Sigmoid colon (tissue), 7 donors: ENCODE results near the gene UCK1. TPM values are rescaled to one million over a fixed set of nuclear protein-coding genes. Genes with fewer than 3 reads are reported as not detected.
"Not testable (repeated sequence)": the region's sequence is repeated elsewhere in the genome, so short reads cannot be mapped to it uniquely, and the experiment has no call there.

Experiments used
- DNase-seq: peaks from one replicate; pipeline ENCODE4 v3.0.0-alpha.2; 2019
- H3K27ac ChIP-seq, 4 donors: fragments of 200-600 bp; sonication (generic); one replicate each; pipeline ENCODE4 v1.5.1; 2016 to 2019; ENCODE audit warnings: mild to moderate bottlenecking in 1 of 4
- H3K27me3 ChIP-seq, 3 donors: fragments of 200-600 bp; sonication (generic); one replicate each; pipeline ENCODE4 v1.5.1; 2019; ENCODE audit warnings: mild to moderate bottlenecking in 1 of 3
- H3K36me3 ChIP-seq, 4 donors: fragments of 200-600 bp; sonication (generic); one replicate each; pipeline ENCODE4 v1.5.1; 2016 to 2019
- H3K4me1 ChIP-seq, 4 donors: fragments of 200-600 bp; sonication (generic); one replicate each; pipeline ENCODE4 v1.5.1; 2017 to 2019
- H3K4me3 ChIP-seq, 4 donors: fragments of 200-600 bp; sonication (generic); one replicate each; pipeline ENCODE4 v1.5.1; 2017 to 2019; ENCODE audit warnings: mild to moderate bottlenecking in 2 of 4, moderate library complexity in 1 of 4
- H3K9me3 ChIP-seq, 4 donors: fragments of 200-600 bp in 3 of 4; sonication (generic) in 3 of 4; one replicate each; pipeline versions ENCODE4 v1.5.1 to v1.6.1; 2013 to 2019
- EP300 ChIP-seq, 4 donors: sonication (generic); formaldehyde crosslinking; IDR thresholded peaks; one replicate each; pipeline ENCODE4 v1.6.1; 2017; ENCODE audit warnings: antibody characterized with exemption in 4 of 4
- POLR2A ChIP-seq, 2 donors: fragments of 450-650 bp; IDR thresholded peaks; one replicate each; pipeline ENCODE4 v1.6.1; 2016; ENCODE audit warnings: antibody characterized with exemption in 2 of 2, mild to moderate bottlenecking in 2 of 2, moderate library complexity in 2 of 2
- POLR2AphosphoS5 ChIP-seq, 4 donors: sonication (generic); formaldehyde crosslinking; IDR thresholded peaks; one replicate each; pipeline ENCODE4 v1.6.1; 2017; ENCODE audit warnings: antibody characterized with exemption in 4 of 4
- WGBS, 2 donors: extraction: QIAGEN DNeasy Blood & Tissue Kit; methylation state at CpG; one replicate each; pipeline ENCODE4 v1.1.7; 2013; 5-methylcytosine and 5-hydroxymethylcytosine counted together
- intact Hi-C: fragments of 100-400 bp; cut with DNase I; formaldehyde crosslinking; loops from one replicate; pipeline ENCODE4 v1.15.1; 2023
- polyA plus RNA-seq, 3 donors: library from polyadenylated mRNA; stranded (reverse); fragments of 200-250 nt; gene quantifications; one replicate each; pipeline ENCODE4 v1.2.3, GENCODE V29; 2013
- total RNA-seq, 4 donors: library from RNA; depleted of rRNA; stranded (reverse); fragments of >200 nt; gene quantifications; one replicate each; pipeline ENCODE4 v1.1.0, GENCODE V29; 2016
- TF ChIP-seq, protein P1 (sequence below), 4 experiments: fragments of 450-650 bp in 3 of 4; fragments of 200-600 bp in 1 of 4; IDR thresholded peaks; one replicate each; pipeline ENCODE4 v1.5.1; 2016 to 2019; ENCODE audit warnings: antibody characterized with exemption in 4 of 4, mild to moderate bottlenecking in 3 of 4, moderate library complexity in 2 of 4
- donor health status: healthy with polysubstance abuse.
- donor health status: Bipolar disorder and iron deficiency.
- donor health status: healthy.

The UCK1 gene
- total and polyA plus RNA-seq, 7 donors: 20.8 to 67.5 (median 35.7) TPM

DNA sequence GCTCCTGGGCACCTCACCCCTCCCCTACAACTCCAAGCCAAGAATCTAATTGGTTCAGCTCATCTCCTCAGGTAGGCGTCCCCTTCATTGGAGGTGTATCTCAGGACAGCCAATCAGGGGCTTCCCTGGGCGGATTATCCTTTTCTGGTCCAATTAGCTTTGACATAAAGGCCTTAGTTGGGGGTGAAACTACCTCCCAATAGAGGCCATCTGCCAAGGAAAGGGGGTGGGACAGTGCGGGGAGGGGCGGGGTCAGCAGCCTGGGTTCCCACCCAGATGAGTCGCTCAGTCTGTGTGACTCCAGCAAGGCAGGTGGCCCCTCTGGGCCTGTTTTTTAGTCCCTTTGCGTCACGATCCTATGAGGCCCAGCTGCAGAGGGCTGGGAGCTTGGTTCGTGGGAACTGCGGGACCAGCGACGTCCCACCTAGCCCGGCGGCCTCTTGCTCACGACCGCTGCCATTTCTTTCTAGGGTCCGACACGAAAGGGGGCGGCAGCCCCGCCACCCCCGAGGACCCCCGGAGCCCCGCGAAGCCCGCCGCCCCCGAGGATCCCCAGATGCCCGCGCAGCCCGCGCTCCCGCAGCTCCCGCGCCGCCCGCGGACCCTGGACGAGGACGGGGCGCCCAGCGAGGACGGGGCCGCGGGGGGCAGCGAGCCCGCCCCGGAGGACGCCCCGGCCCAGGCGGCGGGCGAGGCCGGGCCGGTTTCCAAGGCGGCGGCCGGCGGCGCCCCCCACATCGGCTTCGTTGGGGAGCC lies 23.2 kb upstream of the UCK1 start:
- H3K27ac ChIP-seq: no peak overlapping the region

DNA sequence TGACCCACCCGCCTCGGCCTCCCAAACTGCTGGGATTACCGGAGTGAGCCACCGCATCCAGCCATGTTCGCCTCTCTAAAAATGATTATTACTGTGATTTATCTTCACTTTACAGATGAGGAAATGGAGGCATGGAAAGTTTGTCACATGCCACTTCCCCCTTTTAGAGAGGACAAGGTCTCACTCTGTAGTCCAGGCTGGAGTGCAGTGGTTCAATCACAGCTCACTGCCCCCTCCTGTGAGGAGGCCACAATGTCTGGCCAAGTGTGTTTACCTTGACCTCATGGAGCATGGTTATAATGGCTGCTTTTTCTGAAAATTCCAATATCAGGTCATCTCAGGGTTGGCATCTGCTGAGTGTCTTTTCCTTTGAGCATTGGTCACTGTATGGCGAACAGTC lies 21.0 kb upstream of the UCK1 start:
- intact Hi-C loops: no loop called here
- H3K27ac ChIP-seq: no peak overlapping the region
- no peaks in the 10 kb centered on the region for H3K9me3 ChIP-seq
- no peak overlapping the region for H3K4me3 ChIP-seq
- WGBS, 2 donors: 87 to 97% methylated on average over 6 of the region's 6 CpGs
- peaks cover 0 to 2% (median 1%) of the 10 kb centered on the region in 4 donors for H3K4me1 ChIP-seq
- DNase-seq: no peak
- H3K27me3 ChIP-seq: peaks cover 13 to 73% (median 44%) of the 10 kb centered on the region in 3 donors
- TF ChIP-seq EP300 (IDR thresholded peaks at IDR 0.05): no peak
- no peak for TF ChIP-seq POLR2A (IDR thresholded peaks at IDR 0.05)
- TF ChIP-seq POLR2AphosphoS5 (IDR thresholded peaks at IDR 0.05): no peak
- TF ChIP-seq, protein P1, sequence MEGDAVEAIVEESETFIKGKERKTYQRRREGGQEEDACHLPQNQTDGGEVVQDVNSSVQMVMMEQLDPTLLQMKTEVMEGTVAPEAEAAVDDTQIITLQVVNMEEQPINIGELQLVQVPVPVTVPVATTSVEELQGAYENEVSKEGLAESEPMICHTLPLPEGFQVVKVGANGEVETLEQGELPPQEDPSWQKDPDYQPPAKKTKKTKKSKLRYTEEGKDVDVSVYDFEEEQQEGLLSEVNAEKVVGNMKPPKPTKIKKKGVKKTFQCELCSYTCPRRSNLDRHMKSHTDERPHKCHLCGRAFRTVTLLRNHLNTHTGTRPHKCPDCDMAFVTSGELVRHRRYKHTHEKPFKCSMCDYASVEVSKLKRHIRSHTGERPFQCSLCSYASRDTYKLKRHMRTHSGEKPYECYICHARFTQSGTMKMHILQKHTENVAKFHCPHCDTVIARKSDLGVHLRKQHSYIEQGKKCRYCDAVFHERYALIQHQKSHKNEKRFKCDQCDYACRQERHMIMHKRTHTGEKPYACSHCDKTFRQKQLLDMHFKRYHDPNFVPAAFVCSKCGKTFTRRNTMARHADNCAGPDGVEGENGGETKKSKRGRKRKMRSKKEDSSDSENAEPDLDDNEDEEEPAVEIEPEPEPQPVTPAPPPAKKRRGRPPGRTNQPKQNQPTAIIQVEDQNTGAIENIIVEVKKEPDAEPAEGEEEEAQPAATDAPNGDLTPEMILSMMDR (IDR thresholded peaks at IDR 0.05): no peak
- no peaks in the 10 kb centered on the region for H3K36me3 ChIP-seq

More for the DNA sequence above, 23.2 kb upstream of the UCK1 start:
- TF ChIP-seq, protein P1 (IDR thresholded peaks at IDR 0.05): no peak
- TF ChIP-seq POLR2A (IDR thresholded peaks at IDR 0.05) (no peak), EP300 (IDR thresholded peaks at IDR 0.05) (no peak), POLR2AphosphoS5 (IDR thresholded peaks at IDR 0.05) (no peak)
- WGBS, 2 donors: 45 to 85% methylated on average over 60 of the region's 60 CpGs
- Histone ChIP-seq H3K9me3 (no peaks in the 10 kb centered on the region), H3K27me3 (peaks cover 13 to 50% (median 36%) of the 10 kb centered on the region in 3 donors), H3K4me3 (no peak overlapping the region), H3K36me3 (no peaks in the 10 kb centered on the region), H3K4me1 (no peaks in the 10 kb centered on the region)
- DNase-seq: no peak
- intact Hi-C loops: no loop called here

DNA sequence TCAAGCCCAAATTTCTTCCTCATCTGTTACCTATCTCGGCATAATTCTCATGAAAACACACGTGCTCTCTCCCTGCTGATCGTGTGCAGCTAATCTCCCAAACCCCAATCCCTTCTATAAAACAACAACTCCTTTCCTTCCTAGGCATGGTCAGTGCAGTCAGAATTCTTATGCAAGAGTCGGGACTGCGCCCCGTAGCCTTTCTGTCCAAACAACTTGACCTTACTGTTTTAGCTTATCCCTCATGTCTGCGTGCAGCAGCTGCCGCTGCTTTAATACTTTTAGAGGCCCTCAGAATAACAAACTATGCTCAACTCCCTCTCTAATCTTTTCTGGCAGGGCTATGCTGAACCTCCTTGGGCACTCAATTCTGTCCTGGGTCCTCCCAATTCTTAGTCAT lies 19.4 kb upstream of the UCK1 start:
- H3K27me3 ChIP-seq: peaks cover 27 to 78% (median 47%) of the 10 kb centered on the region in 3 donors
- H3K9me3 ChIP-seq, intact Hi-C loops, H3K36me3 ChIP-seq, DNase-seq, H3K4me3 ChIP-seq, H3K27ac ChIP-seq: not testable (repeated sequence)
- peaks cover 0 to 17% (median 17%) of the 10 kb centered on the region in 4 donors for H3K4me1 ChIP-seq
- 85 to 86% methylated on average over 8 of the region's 8 CpGs for whole genome bisulfite sequencing, 2 donors

DNA sequence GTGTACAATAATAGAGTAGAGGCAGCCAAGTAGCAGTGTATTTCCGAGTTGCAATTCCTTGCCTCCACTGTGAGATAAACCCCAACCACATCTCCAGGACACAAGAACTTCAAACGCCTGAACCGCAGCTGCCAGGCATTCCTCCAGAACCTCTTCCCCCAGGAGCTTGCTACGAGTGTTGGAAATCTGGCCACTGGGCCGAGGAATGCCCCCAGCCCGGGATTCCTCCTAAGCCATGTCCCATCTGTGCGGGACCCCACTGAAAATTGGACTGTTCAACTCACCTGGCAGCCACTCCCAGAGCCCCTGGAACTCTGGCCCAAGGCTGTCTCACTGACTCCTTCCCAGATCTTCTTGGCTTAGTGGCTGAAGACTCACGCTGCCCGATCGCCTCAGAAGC lies 18.1 kb upstream of the UCK1 start:
- DNase-seq, intact Hi-C loops, H3K36me3 ChIP-seq, H3K4me3 ChIP-seq, H3K9me3 ChIP-seq, H3K27ac ChIP-seq: not testable (repeated sequence)
- H3K27me3 ChIP-seq: peaks cover 23 to 77% (median 39%) of the 10 kb centered on the region in 3 donors
- WGBS, 2 donors: 91 to 94% methylated on average over 10 of the region's 10 CpGs
- peaks cover 0 to 21% (median 19%) of the 10 kb centered on the region in 4 donors for H3K4me1 ChIP-seq

DNA sequence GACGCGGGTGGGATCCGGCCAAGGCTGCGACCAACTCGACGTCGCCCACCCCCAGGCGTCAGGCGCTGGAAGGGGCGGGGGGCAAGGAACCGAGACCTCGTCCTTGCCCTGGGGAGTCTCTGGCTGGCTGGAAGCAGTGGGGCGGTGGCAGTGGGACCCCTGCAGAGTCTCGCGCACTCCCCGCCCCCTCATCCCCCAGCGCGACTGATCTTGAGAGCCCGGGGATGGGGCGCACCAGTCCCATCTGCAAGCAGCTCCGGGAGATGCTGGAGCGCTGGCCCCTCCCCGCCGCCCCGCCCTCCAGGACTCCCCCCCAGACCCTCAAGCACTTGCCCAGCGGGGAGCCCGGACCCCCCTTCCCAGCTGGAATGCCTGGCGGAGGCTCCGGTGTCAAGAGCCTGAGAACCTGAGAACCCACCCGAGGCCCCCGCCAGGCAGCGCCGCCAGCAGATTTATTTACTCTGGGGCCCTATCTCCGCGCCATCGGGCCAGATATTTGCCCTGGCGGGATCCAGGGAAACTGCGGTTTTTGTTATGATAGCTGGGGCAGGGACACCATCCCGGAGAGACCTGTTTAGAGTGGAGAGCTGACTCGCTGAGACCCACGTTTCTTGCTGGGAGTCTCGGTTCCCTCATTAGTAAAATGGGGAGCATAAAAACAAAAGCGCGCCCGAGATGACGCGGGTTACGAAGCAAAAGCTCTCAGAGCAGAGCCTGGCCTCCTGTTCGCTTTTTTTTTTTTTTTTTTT lies 15.4 kb upstream of the UCK1 start:
- peaks cover 20 to 59% (median 26%) of the 10 kb centered on the region in 3 donors for H3K27me3 ChIP-seq
- H3K36me3 ChIP-seq: no peaks in the 10 kb centered on the region
- WGBS, 2 donors: 1 to 3% methylated on average over 49 of the region's 49 CpGs
- peak overlapping the region in 3 of 4 donors; percentile 24 to 36 (median 27) for H3K4me3 ChIP-seq
- intact Hi-C loops: no loop called here
- H3K9me3 ChIP-seq: peaks cover 0 to 11% (median 11%) of the 10 kb centered on the region in 4 donors
- TF ChIP-seq POLR2A (IDR thresholded peaks at IDR 0.05): no peak
- TF ChIP-seq, protein P1 (IDR thresholded peaks at IDR 0.05): no peak
- no peak for TF ChIP-seq POLR2AphosphoS5 (IDR thresholded peaks at IDR 0.05)
- no peak for TF ChIP-seq EP300 (IDR thresholded peaks at IDR 0.05)
- H3K4me1 ChIP-seq: peaks cover 0 to 21% (median 19%) of the 10 kb centered on the region in 4 donors
- DNase-seq: no peak
- H3K27ac ChIP-seq: no peak overlapping the region
